GM19324 (cell line): ENCODE data around the gene LY6G6C.

Experiments
- ATAC-seq: cut with Tn5 transposase; IDR thresholded peaks from one replicate; pipeline ENCODE4 v1.9.1; 2021; ENCODE audit warnings: mild to moderate bottlenecking, moderate library complexity; ENCODE audit not compliant: unreplicated experiment, low FRiP score

Gene LY6G6C

GRCh38 chr6:31687321-31687720 lies 34.2 kb downstream of the LY6G6C start:
- no peak for ATAC-seq

- no peak for ATAC-seq
Measured at GRCh38 chr6:31686483-31686882, 35.1 kb downstream of the LY6G6C start.

DNA sequence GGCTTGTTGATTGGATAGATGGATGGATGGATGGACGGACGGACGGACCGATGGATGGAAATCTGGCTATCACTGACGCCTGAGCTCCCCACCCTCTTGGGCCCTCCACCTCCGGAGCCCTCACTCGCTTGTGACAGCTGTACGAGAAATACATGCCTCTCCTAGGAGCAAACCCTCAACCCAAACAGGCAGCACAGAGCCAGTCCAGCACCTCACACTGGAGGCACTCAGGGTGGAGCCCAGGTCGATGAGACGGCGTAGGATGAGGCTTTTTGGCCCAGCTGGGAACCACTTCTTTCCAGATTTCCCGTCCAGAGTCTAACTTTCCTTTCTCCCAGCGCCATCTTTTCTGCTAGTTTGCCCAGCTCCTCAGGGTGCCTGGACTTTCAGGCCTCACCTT lies 38.0 kb downstream of the LY6G6C start:
- ATAC-seq: no peak

- ATAC-seq: no peak
Measured at GRCh38 chr6:31681135-31681671, 40.3 kb downstream of the LY6G6C start.

- ATAC-seq: no peak
Measured at GRCh38 chr6:31680226-31681134, 41.1 kb downstream of the LY6G6C start, which contains the start of gene LY6G5C. Gene LY6G5C (minus strand): TSS chr6:31681067. CDS start chr6:31680373, 694 bp downstream.

DNA sequence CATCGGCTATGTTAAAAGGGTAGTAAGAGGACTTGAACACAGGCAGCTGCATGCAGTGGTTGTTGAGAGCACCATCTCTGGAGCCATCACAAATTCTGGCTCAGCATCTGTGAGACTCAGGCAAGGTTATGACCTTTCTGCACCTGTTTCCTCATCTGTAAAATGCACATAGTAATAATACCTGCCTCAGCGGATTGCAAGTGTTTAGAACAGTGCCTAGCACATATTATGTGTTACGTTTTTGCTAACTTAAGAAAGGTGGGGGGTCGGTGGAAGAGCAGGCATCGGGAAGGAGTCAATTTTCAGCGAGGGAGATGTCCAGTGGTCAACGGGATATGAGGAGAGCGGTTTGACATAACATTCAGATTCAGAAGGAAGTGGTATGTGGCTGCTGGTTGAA lies 43.6 kb downstream of the LY6G6C start:
- ATAC-seq: no peak

DNA sequence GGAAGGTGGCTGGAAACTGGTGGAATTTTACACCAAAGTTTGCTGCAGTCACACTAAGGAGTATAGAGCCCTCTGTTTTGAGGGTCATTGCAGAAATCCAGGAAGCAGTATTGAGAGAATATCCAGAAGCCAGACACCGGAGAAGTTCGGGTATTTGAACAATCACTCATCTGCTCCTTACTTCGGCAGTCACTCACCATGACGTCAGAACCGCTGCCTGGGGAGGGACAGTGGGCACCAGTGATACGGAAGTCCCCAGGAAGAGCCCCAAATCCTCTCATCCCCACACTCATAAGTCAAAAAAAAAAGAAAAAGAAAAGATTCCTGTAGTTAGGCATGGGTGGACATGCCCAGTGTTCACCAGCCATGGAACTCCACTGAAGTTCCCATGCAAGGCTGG lies 44.6 kb downstream of the LY6G6C start:
- no peak for ATAC-seq

GRCh38 chr6:31676322-31676903 lies 45.1 kb downstream of the LY6G6C start:
- ATAC-seq: no peak

DNA sequence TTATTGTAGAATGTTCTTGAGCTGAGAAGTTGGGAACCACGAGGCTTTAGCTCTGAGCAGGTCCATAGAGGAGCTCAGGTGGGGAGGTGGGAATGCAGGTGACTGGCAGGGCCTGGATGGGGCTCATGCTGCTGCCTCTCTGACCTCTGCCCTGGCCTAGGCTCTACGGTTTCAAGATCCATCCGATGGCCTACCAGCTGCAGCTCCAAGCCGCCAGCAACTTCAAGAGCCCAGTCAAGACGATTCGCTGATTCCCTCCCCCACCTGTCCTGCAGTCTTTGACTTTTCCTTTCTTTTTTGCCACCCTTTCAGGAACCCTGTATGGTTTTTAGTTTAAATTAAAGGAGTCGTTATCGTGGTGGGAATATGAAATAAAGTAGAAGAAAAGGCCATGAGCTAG lies 51.9 kb downstream of the LY6G6C start, which contains the start of gene LY6G5B:
Gene LY6G5B, plus strand, starts transcription at position 301 of the 400 bp plus-strand sequence. CDS start 975 bp downstream, outside the sequence.
- no peak for ATAC-seq
